Left kidney (tissue), 2 donors: Measurements from ENCODE around the gene SLC25A25. TPM values are rescaled to one million over a fixed set of nuclear protein-coding genes. Genes with fewer than 3 reads are reported as not detected.
A peak's percentile ranks its signal among the peaks of the same experiment; 100 is the strongest.
"Not testable (repeated sequence)": the region's sequence is repeated elsewhere in the genome, so short reads cannot be mapped to it uniquely, and the experiment has no call there.

ENCODE experiments used
- DNase-seq: peaks from one replicate; pipeline ENCODE4 v3.0.0-alpha.2; 2013
- polyA plus RNA-seq: library from polyadenylated mRNA; unstranded; fragments of 120-200 nt; gene quantifications from one replicate; pipeline ENCODE4 v1.2.1, GENCODE V29; 2013; ENCODE audit not compliant: insufficient read length

SLC25A25 gene
- polyA plus RNA-seq, 1 donor = 12.9 TPM

DNA sequence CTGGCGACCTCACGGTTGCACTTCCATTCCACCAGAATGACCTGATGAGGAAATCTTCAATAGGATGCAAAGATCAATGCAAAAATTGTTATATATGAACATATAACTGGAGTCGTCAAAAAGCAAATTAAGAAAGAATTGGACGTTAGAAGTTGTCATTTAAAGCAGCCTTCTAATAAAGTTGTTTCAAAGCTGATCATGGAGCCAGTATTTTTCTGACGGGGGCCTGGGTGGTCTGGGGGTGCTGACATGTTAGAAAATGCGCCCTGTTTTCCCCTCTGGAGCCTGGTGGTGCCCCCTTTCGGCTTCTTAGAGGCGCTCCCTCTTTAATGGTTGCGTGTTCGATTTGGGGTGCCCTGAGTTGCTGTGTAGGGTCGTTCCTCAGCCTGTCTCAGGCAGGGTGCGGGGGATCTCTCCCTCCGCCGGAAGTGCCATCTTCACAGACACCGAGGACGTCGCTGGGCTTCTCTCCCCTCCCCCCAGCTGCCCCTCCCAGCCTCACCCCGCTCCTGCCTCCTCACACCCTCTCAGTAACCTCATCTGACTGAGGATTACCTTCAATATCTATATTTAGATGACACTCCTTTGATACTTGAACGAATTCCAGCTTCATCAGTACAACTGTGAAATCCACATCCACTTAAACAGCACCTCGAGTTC, 41.1 kb downstream of the SLC25A25 start:
- no peak for DNase-seq

DNA sequence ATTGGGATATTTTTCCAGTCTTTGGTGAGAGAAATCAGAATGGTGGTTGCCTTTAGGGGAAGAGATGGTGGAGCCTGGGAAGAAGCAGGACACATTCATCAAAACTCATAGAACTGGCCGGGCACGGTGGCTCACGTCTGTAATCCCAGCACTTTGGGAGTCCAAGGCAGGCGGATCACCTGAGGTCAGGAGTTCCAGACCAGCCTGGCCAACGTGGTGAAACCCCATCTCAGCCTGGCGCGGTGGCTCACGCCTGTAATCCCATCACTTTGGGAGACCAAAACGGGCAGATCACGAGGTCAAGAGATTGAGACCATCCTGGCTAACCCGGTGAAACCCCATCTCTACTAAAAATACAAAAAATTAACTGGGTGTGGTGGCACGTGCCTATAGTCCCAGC, 43.7 kb downstream of the SLC25A25 start:
- not testable (repeated sequence) for DNase-seq

DNA sequence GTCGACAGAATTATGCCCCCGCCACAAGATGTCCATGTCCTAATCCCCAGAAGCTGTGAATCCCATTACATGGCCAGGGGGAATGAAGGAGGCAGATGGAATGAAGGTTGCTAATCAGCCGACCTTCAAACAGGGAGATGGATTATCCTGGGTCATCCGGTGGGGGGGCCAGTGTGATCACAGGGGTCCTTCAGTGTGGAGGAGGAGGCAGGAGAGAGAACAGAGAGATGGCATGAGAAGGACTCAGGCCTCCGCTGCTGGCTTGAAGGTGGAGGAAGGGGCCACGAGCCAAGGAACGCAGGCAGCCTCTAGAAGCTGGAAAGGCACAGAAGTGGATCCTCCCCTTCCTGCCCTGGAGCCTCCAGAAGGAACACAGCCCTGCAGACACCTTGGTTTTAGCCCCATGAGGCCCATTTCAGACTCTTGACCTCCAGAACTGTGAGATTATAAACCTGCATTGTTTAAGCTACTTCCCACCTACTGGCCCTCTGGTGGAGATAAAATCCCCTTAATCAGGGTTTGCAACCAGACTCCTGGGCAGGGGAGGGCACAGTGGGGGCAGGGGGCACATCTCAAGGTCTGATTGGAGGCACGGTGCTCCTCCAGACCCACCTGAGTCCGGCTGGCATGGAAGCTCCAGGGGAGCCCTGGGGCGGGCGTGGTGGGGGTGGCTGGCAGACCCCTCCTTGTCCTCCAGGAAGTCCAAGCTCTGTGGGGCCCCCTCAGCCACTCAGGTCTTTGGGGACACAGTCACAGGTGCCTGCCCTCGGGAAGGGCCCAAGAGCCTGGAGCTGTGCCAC, 45.7 kb downstream of the SLC25A25 start:
- no peak for DNase-seq

DNA sequence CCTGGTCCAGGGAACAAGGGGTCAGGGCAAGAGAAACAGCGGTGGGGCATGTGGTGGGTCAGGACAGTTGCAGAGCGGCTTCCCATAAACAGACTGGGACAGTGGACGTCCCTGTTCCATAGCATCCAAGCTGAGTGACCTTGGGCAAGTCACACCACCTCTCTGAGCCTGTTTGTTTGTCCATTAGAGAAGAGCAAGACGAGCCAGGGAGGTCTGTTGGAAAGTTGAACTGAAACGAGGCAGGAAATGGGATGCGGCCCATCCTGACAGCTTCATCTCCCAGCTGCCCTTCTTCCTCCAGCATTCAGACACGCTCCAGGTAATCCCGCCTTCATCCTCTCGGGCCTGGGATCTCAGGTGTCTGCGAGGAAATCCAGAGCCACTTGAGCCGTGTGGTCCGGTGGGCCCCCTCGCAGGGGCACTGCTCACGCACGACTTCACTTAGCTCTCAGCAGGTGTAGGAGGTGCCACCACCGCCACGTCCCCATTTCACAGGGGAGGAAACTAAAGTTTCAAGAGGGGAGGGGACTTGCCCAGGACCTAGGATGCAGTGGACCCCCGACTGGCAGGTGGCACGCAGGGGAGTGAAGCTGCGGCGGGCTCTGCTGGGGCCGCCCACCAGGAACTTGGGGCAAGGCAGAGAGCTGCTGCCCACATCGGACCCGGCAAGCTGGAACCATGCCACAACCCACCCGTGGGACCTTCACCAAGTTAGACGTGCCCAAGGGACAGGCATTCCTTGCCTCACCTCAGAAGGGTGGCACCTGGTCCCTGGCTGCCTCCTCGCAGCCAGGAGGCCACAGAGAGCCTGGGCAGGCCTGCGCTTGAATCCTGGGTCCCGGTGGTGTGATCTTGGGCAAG, 46.5 kb downstream of the SLC25A25 start:
- no peak for DNase-seq

DNA sequence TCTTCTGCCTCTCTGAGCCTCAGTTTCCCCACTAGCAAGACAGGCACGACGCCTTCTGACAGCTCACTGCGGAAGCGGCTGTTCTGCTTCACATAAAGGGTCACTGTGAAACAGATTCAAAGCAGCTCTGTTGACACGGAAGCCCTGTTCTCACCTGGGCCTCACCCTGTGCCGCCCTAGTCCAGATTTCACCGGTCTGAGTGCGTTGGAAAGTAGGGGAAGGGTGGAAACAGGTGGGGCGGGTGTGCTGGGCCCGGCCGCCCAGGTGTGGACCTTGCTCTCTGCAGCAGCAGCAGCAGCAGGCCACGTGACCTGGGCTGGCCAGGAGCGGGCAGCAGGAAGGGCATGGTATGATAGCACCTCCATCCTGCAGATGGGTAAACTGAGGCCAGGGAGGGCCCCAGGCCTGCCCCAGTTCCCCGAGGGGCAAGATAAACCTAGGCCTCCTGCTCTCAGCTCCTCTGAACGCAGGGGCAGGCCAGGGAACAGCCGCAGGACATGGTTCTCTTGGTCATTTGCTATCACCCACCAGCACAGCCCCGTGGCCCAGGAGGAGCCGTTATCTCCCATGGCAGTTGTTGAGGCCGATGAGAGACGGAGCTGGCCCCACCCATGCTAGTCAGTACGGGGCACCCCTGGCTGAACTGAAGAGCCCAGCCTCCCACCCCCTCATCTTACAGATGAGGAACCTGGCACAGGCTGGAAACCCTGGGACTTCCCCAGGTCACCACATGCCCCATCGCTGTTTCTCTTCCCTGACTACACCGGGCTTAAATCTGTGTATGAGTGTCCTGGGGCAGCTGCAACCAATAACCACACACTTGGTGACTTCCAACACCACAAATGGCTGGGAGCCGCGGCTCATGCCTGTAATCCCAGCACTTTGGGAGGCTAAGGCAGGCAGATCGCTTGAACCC, 47.4 kb downstream of the SLC25A25 start:
- no peak for DNase-seq

- DNase-seq = no peak
Measured at GRCh38 chr9:128116104-128117083, 48.4 kb downstream of the SLC25A25 start.

DNA sequence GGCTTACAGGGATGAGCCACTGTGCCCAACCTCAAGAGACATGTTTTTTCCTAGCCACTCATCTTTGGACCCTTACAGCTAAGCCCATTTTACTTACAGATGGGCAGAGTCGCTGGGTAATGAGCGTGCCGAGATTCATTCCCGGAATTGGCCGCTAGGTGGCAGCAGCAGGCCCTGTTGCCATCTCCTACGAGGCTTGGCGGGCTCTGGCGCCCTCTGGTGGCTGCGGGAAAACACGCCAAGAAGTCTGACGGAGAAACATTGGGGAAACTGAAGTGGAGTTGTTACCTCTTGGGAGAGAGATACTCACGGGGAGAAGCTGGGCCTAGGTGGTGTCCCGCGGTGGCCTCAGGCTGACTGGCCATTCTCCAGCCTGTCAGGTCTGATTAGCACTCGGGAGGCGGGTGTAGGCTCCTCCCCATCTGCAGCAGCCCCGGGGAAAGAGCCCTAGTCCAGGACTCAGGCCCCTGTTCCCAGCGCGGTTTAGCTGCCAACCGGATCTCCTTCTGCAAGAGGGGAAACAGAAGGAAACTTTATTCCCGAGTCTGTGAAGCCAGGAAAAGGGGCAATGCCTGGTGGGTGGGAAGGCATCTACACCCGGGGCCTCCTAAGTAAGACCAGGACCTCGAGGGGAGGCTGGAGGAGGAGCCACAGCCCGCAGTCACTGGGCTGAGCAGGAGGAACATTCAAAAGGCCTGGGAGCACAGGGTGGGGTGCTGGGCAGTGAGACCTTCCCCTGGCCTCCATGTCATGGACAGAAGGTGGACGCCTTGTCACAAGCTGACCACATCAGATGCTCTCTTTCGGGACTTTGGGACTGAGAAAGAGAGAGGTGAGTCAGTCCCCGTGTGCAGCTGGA, 49.8 kb downstream of the SLC25A25 start:
- peak; percentile 84 for DNase-seq

GRCh38 chr9:128118472-128118857, 50.4 kb downstream of the SLC25A25 start:
- DNase-seq = no peak

GRCh38 chr9:128118971-128119665, 51.1 kb downstream of the SLC25A25 start:
- DNase-seq = no peak

DNA sequence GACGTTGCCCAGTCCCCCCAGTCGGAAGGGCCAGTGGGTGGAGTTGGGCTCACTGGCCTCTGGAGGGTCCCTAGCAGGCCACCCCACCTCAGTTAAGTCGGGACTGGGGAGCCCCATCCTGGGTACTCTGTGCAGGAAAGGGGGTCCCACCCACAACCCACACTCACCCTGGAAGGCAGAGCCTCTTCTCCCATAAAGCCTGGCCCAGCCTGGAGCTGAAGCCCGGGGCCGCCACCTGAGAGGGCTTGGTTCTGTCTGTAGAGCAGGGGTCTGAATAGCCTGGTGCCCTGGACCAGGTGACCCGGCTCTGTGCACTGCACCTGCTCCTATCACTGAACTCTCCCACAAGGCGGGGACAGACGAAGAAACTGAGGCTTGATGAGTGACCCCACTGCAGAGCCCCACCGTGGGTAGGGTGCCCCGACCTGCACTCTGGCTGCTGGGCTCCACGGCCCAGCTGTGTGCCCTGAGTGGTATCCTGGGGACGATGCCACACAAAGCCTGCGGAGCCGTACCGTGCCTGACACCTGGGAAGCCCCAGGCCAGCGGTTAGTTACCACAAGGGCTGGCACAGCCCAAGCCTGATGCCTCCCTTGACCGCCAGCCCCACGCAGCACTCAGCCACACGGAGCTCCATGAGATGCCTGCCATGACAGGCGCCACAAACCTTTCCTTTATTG, 52.2 kb downstream of the SLC25A25 start:
- DNase-seq = no peak

DNA sequence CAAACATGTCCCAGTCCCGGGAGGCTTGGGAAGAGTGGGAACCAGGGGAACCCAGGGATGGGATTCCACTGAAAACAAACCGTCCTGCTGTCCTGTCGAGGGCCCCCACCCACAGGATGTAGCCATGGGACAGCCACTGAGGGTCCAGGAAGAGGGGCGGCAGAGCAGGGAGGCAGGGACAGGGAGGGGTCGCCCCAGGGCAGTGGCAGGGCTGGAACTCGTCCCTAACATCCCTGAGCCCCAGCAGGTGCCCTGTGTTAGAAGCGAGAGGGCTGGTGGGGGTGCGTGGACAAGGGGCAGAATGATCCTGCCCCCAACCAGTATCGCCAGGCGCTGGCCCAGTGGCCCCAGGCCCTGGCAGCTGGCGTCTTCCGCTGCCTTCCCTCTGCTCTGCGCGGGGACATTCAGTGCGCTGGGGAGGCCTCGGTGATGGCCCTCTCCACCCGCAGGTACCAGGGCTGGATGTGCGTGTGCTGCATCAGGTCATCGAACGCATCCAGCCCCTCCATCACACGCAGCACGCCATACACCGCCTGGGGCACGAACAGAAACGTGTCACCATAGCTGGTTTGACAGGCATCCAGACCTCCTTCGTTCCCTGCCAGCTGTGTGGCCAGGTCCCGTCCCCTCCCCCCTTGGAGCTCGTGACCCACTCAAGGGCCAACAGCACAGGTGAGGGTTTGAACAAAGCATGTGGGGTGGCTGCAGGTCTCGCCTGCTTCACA, 52.9 kb downstream of the SLC25A25 start:
- no peak for DNase-seq

GRCh38 chr9:128121466-128121810, 53.4 kb downstream of the SLC25A25 start:
- DNase-seq = no peak

DNA sequence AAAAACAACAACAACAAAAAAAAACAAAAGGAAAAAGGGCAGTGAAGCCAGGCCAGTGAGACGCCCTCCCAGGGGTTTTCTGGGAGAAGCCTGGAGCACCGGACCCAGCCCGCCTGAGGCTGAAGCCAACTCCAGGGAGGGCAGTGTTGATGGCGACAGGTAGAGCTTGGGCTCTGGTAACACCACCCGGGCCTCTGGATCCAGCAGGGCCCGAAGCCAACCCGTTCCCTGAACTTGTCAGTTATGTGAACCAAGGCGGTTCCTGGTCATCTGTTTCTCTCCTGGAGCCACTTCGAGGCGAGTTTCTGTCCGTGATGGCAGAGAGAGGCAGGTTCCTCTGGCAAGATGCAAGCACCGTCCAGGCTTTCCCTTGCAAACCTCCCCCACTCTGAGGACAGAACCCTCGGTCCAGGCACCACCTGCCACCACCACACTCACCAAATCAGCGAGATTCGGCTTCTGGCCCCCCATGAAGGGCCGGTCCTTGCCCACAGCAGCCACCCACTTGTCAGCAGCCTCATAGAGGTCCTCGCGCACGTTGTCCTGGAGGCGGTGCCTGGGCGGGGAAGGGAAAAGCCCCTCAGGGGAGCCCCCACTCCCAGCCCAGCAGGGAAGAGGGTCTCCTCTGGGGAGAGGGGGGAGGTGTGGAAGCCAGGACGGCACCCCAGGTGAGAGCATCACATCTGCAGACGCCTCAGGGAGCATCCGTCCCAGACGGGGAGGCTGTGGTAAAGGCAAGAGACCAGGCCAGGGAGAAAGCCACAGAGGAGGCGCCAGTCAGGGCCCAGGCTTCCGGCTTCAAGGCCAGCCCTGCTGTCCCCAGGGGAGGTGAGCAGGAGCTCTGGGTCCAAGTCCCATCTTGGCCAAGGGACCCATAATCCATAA, 54.1 kb downstream of the SLC25A25 start:
- DNase-seq = no peak

DNA sequence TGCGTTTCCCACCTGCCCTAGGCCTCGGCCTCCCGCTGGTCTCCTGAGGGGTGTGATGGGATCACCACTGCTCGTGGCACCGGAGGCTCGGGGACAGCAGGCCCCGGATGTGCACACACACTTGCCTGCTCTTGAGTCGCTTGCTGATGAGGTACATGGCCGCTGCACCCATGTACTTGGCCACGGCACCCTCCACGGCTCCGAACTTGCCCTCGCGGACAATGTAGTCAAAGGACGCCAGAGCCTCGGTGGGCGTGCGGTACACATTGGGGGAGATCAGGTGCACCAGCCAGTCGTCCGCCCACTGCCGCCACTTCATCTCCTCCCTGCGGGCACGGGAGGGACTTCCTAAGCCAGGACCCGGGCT, 54.8 kb downstream of the SLC25A25 start:
- DNase-seq = no peak

- no peak for DNase-seq
Measured at GRCh38 chr9:128123451-128124080, 55.5 kb downstream of the SLC25A25 start.

GRCh38 chr9:128124451-128124850, 56.4 kb downstream of the SLC25A25 start:
- no peak for DNase-seq
